Activated CD4-positive, alpha-beta T cell treated with anti-CD3 and anti-CD28 coated beads, Interleukin-2, amount 50 U/mL, for 16 hours (primary cell): ENCODE data around the gene NCOR2.

Experiments used
- DNase-seq: peaks from one replicate; pipeline ENCODE4 v3.0.0-alpha.2; 2020

The NCOR2 gene

GRCh38 chr12:124557518-124558223, 9.7 kb downstream of the NCOR2 start:
- DNase-seq, result no peak

- DNase-seq, result no peak
Measured at GRCh38 chr12:124556896-124557501, 10.4 kb downstream of the NCOR2 start.

- no peak for DNase-seq
Measured at GRCh38 chr12:124556074-124556466, 11.3 kb downstream of the NCOR2 start.

- no peak for DNase-seq
Measured at GRCh38 chr12:124555168-124556073, 12.0 kb downstream of the NCOR2 start.

- DNase-seq, result no peak
Measured at GRCh38 chr12:124554429-124555029, 12.9 kb downstream of the NCOR2 start.

- DNase-seq, result no peak
Measured at GRCh38 chr12:124553862-124554428, 13.5 kb downstream of the NCOR2 start.

GRCh38 chr12:124551268-124552144, 15.9 kb downstream of the NCOR2 start:
- no peak for DNase-seq

- DNase-seq, result no peak
Measured at GRCh38 chr12:124550123-124551089, 17.0 kb downstream of the NCOR2 start.

GRCh38 chr12:124549629-124550028, 17.8 kb downstream of the NCOR2 start:
- no peak for DNase-seq

GRCh38 chr12:124548854-124549378, 18.5 kb downstream of the NCOR2 start:
- peak; percentile 36 for DNase-seq

- no peak for DNase-seq
Measured at GRCh38 chr12:124547626-124548025, 19.8 kb downstream of the NCOR2 start.

- DNase-seq, result peak; percentile 91
Measured at GRCh38 chr12:124545508-124546418, 21.6 kb downstream of the NCOR2 start.

- DNase-seq, result no peak
Measured at GRCh38 chr12:124544983-124545382, 22.4 kb downstream of the NCOR2 start.

- no peak for DNase-seq
Measured at GRCh38 chr12:124544311-124544970, 23.0 kb downstream of the NCOR2 start.

- no peak for DNase-seq
Measured at GRCh38 chr12:124543590-124544310, 23.7 kb downstream of the NCOR2 start.

- no peak for DNase-seq
Measured at GRCh38 chr12:124543052-124543589, 24.3 kb downstream of the NCOR2 start.
